DMS 273 treated with DMSO at 0.1 percent for 48 hours (cell line): ENCODE results near the gene HSPG2.
"Not testable (repeated sequence)": the region's sequence is repeated elsewhere in the genome, so short reads cannot be mapped to it uniquely, and the experiment has no call there.

Experiments used
- DNase-seq: peaks from one replicate; lab custom pipeline; 2025; lab: John Stamatoyannopoulos, UW

The HSPG2 gene

GRCh38 chr1:21932127-21932526, 5.0 kb downstream of the HSPG2 start:
- DNase-seq = no peak

- no peak for DNase-seq
Observed at GRCh38 chr1:21931171-21932093, 5.7 kb downstream of the HSPG2 start.

- no peak for DNase-seq
Observed at GRCh38 chr1:21930629-21931170, 6.4 kb downstream of the HSPG2 start.

- no peak for DNase-seq
Observed at GRCh38 chr1:21930080-21930571, 7.0 kb downstream of the HSPG2 start.

- no peak for DNase-seq
Observed at GRCh38 chr1:21927533-21928237, 9.4 kb downstream of the HSPG2 start.

GRCh38 chr1:21926814-21927532, 10.1 kb downstream of the HSPG2 start:
- no peak for DNase-seq

GRCh38 chr1:21926065-21926464, 11.0 kb downstream of the HSPG2 start:
- no peak for DNase-seq

- no peak for DNase-seq
Observed at GRCh38 chr1:21925334-21925940, 11.7 kb downstream of the HSPG2 start.

- DNase-seq = no peak
Observed at GRCh38 chr1:21924503-21925005, 12.6 kb downstream of the HSPG2 start.

GRCh38 chr1:21922090-21923013, 14.8 kb downstream of the HSPG2 start:
- DNase-seq = no peak

- no peak for DNase-seq
Observed at GRCh38 chr1:21921100-21921875, 15.8 kb downstream of the HSPG2 start.

- DNase-seq = no peak
Observed at GRCh38 chr1:21919520-21919919, 17.6 kb downstream of the HSPG2 start.

GRCh38 chr1:21917239-21917631, 19.9 kb downstream of the HSPG2 start:
- not testable (repeated sequence) for DNase-seq

GRCh38 chr1:21916447-21917238, 20.5 kb downstream of the HSPG2 start:
- no peak for DNase-seq

- peak; percentile 59 for DNase-seq
Observed at GRCh38 chr1:21914880-21915640, 22.1 kb downstream of the HSPG2 start.

- no peak for DNase-seq
Observed at GRCh38 chr1:21914450-21914849, 22.7 kb downstream of the HSPG2 start.

GRCh38 chr1:21913763-21914162, 23.3 kb downstream of the HSPG2 start:
- no peak for DNase-seq

- no peak for DNase-seq
Observed at GRCh38 chr1:21913258-21913657, 23.9 kb downstream of the HSPG2 start.
